ENCODE results near the gene TENT5C.

TENT5C gene

DNA sequence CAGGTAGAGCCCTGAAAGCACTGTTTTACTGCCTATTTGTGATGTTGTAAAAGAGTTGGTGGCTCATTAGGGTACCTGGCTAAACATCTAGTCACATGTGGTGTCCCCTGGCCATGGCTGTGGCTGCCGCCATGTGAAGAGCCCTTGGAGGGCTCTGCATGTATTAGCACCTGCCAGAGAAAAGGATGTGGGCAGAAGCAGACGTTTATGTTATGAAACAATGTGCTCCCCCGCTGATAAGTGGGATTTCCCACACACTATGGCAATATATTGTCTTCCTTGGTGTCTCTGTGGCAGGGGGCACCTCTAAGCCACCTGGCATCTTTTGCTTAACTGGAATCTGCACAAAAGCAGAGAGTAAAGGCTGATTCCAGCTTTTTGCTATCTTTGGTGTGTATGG is 9.6 kb downstream of the TENT5C start:
- no peak for DNase-seq

DNA sequence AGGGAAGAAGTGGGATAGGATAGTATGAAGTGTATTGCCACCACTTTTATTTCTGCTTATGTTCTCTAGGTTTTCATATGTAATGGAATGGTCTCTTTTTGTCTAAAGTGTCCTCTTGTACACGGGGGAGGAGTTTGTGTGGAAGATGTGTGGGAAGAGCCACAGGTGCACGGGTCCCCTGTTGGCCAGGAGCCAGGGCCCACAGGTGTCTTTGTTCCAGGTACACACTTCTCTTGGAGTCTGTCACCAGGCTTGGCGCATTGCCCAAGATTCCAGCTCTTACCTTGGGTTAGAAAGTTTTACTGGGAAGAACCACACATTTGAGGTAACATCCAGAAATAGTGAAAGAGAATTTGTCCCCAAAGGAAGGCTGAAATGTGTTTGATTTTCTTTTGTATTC is 10.5 kb downstream of the TENT5C start:
- DNase-seq = no peak

DNA sequence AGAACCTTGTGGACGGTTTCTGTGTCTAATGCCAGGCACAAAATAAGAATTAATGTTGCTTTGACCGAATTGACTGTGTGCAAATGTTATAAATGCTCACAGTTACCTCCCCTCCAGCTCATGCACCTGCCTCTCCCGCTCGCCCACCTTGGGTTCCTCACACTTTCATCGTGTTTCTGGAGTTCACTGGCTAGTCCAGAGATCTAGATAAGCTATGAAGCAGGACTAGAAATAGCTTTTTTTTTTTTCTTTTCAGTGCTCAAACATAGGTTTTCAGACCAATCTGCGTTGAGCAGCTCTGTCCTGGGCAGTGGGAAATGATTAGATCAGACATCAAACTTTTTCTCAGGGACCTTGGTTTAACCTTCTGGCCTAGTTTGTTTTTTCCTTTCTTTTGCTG is 11.1 kb downstream of the TENT5C start:
- DNase-seq = no peak

DNA sequence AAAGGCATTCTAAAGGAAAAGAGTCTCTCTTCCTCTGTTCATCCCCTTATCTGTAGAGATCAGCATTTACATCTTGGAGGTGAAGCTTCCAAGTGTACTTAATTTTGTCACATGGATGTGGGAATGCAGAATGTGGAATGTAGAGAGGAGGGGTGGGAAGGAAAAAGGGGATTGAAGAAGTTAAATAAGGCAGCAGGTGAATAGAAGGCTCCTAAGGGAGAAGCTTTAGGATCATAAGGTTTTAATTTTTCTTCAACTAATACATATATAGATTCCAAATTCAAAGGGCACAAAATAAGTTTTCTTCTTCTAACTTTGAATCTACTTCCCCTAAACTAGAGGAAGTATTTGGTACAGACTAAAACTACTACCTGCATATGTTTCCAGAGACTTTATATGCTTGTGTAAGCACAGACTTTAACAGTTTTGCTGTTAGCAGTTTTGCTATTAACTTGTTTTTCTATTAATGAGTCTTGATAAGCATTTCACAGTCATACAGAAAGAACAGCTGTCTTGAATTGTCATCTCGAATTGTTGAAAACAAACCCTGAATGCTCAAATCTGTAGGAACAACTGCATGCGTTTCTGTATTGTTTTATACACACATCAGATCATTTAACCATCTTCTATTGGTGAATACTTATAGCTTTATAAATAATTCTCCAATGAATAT is 12.7 kb downstream of the TENT5C start:
- no peak for DNase-seq

DNA sequence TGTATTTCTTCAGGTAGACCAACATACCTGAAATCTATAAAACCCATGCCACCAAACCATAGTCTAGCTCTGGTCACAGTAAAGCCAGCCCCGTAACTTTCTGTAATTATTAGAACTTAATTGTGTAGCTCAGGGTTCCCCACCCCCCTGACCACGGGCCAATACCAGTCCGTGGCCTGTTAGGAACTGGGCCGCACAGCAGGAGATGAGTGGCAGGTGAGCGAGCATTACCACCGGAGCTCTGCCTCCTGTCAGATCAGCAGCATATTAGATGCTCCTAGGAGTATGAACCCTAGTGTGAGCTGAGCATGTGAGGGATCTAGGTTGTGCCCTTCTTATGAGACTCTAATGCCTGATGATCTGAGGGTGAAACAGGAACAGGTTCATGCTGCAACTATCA is 14.6 kb downstream of the TENT5C start:
- no peak for DNase-seq

DNA sequence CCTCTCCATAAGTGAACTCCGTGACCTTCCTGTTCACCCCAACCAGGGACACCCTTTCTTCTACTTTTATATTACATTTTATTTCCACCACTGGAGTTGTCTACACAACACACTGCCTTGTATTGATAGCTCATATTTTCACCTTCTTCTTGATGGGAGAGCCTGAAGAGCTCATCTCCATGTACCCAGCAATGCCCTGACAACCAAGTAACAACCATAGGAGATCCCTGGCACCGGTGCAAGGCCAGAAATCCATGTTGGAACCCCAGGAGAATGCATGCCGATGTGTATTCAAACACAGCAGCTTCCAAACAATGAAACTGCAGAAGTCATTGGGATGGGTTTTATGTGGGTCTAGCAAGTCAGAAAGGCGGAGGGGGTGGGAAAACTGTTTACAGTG is 15.5 kb downstream of the TENT5C start:
- DNase-seq = no peak

DNA sequence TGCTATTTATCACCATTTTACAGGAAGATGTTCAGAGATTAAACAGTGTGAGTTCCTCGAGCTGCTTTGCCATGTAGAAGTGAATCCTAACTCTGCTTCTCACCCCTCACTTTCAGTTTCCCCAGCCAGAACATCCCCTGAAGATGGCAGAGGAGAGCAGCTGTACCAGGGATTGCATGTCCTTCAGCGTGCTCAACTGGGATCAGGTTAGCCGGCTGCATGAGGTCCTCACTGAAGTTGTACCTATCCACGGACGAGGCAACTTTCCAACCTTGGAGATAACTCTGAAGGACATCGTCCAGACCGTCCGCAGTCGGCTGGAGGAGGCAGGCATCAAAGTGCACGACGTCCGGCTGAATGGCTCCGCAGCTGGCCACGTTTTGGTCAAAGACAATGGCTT is 16.9 kb downstream of the TENT5C start:
- no peak for DNase-seq

DNA sequence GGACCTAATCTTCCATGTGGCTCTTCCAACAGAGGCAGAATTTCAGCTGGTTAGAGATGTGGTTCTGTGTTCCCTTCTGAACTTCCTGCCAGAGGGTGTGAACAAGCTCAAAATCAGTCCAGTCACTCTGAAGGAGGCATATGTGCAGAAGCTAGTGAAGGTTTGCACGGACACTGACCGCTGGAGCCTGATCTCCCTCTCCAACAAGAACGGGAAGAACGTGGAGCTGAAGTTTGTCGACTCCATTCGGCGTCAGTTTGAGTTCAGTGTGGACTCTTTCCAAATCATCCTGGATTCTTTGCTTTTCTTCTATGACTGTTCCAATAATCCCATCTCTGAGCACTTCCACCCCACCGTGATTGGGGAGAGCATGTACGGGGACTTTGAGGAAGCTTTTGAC is 17.3 kb downstream of the TENT5C start:
- no peak for DNase-seq

DNA sequence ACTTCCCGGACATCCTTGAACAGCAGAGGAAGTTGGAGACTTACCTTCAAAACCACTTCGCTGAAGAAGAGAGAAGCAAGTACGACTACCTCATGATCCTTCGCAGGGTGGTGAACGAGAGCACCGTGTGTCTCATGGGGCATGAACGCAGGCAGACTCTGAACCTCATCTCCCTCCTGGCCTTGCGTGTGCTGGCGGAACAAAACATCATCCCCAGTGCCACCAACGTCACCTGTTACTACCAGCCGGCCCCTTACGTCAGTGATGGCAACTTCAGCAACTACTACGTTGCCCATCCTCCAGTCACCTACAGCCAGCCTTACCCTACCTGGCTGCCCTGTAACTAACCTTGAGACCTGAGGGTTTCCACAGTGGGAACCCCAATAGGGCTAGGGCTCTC is 17.9 kb downstream of the TENT5C start:
- DNase-seq = no peak

DNA sequence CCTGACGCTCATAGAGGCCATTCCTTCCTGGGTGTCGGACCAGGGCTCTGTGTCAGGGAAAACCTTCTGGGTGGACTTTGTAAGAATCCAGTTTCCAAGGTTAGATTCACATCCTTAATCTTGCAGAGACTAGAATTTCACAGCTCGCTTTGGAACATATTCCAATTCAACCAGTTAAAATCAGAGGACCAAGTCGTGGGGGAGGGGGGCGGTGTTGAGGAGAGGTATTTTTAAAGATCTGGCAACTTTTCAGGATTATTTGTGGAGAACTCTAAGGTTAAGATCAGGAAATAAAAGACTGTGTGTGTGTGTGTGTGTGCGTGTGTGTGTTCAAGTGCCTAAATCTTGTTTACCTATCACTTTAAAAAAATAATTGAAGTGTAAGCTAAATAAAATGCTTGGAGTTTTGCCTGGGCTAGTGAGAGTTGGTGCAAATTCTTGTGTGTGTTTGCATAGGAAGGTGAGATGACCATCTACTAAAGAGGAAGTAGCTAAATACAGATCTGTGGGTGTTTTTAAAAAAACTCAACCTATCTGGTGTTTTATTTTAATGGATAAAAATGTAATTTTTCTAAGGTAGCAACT is 21.8 kb downstream of the TENT5C start:
- DNase-seq = no peak

DNA sequence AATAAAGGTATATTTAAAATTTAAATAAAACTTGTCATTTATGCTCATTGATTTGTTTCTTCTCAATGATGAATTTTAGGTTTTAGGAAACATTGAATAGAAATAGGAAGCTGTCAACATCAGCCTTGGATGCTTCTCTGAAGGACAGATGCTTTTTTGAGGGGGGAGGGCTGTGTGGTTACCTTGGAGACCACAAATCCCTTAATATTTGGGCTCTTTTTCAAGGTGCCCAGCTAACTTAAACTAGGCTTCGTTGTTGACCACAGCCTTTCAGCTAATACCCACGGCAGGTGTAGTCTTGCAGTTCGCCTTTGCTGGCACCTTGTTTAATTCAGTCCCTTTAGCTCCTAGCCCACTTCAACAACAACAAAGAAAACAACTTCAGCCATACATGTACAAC is 22.5 kb downstream of the TENT5C start:
- DNase-seq = no peak

DNA sequence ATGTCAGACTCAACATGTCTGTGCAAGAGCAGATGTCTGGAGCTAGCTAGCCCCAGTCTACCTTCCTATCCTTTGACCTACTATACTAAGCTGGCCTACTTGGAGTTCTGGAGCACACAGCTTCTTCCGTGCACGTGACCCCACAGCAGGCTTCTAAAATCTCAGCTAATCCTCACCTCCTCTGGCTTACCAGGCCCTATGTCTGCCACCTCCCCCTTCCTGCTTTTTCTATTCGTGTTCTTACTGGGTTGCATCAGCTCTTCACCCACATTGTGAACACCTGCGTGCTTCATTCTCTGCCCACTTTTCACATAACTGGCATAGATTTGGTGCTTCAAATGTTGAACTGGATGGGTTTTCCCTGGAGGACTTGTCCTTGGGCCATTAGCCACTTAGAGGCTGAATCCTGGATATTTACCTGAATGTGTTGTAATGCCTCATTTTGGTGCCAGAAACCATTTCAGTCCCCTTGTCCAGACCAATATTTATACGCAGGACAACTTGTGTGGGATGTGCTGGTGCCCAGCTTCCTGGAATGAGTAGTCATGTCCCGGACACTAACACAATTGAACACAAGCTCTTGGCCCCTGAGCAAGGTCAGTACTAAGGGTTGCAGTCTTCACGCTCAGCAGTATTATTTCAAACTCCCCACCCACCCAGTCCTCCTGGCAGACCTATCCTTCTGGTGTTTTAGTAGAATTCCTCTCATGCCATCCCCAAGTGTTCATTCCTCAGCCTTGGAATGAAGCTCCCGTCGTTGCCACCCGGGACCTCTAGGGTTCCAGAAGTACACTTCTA is 24.0 kb downstream of the TENT5C start:
- no peak for DNase-seq

DNA sequence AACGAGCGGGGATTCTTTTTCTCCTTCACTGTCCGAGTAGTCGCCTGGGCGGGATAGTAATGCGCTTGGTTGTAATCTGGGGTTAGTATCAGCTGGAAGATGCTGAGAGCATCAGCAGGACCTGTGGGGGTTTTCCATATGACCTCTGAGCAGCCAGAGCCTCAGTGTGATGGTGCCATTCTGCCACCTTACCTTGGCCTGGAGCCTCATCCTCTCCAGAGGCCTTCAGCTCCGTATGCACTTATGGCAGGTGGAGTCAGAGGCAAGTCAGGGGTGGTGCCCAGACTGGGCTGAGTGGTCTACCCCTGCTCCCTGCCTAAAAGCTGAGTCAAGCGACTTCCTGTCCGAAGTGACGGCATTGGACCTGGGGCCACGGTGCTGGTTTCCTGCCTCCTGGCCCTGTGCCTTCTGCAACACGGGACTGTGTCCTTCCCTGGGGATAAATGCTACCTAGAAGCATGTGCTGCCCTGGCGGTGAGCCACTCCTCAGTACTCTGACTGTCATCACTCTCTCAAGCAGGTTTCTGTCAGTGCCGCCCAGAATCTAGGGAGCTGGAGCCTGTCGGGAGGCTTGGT is 24.7 kb downstream of the TENT5C start:
- DNase-seq = no peak

DNA sequence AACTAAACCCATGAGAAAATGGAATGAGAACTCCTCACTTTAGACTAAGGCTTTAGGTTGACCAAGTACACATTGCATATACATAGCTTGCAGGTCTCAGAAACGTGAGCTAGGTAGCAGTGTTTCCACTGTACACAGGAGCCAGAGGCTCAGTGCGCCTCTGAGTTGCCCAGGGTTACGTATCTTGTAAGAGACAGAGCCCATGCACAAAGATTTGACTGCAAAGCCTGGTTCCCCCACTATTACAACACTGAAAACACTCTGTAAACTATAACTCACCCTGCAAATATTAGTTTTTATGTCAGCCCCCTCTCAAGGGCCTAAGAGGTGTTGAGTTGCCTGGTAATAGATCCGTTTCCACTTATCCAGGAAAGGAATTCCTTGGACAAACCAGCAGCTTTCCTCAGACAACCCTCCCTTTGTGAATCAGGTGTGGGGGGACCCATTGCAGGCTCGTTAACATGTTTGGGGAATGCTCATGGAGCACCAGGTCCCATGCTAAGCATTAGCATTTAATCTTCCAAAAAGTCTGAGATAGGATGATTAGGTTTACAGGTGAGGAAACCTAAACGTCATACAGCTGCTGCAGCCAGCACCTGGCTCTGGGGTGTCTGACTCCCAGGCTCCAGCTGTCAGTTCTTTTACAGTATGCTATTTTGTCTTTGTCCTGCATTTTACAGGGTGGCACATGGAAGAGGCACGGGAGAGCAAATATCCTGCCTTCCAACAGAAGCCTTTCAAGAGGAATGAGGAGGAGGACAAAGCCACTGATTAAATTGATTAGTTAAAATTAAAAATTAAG is 25.7 kb downstream of the TENT5C start:
- DNase-seq = no peak

DNA sequence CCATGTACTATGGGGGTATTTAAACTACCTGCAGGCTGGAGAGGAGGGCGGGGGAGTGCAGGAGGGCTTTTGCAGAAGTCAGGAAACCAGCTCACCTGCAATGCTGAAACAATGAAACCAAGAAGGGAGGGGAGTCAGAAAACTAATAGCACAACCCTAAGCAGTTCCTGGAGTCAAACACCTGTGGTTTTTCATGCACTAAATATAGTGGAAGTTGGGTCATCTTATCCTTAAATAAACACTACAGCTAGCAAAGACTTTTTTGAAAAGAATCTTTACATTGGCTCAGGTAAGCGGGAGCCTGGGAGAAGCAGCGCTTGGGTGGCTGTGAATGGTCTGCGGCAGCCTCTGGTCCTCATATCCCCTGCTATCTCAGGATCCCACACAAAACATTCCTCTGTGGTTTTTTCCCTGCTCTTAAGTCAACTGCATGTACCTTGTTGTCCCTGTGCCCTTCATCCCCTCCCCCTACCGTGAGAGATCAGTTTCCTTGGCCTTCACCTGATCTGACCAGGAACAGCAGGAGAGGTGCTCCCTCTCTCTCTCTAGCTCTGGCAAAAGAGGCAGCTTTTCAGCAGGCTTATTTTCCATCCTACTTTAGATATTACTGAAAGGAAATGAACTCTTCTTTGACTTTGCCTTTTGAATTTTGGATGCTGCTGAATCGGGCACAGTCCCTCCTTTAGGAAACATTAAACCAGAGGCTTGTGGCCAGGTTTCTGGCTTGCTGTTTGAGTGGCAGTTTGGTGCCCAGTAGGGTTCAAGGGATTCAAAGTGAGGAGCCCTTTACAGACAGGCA is 26.6 kb downstream of the TENT5C start:
- DNase-seq = no peak

DNA sequence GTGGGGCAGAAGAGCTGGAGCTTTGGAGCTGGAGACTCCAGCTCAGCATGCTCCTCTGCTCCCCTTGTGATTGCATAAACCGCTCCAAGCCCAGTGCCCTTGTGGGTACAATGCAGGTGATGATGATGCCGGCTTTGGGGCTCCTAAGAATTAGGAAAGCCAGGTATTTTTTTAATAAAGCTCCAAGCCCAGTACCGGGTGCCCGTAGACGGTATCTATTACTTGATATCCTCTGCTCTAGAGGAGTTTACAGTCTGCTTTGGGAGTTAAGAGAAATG is 27.2 kb downstream of the TENT5C start:
- no peak for DNase-seq

DNA sequence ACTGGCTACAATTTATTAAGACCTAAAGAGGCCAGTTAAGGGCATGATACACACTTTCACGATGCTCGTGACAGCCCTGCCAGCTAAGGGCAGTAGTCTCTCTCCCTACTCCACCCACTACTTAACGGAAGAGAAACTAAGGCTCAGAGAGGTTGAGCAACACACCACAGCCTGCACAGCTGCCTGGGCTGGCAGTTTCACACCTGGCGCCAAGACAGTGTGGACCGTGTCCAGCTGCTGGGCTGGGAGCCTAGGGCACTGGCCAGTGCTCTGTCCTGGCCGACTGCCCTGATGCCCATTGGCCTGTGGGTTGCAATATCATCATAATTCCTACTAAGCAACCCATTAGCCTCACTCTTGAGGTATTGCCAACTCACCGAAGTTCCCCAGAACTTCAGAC is 27.6 kb downstream of the TENT5C start:
- DNase-seq = no peak

DNA sequence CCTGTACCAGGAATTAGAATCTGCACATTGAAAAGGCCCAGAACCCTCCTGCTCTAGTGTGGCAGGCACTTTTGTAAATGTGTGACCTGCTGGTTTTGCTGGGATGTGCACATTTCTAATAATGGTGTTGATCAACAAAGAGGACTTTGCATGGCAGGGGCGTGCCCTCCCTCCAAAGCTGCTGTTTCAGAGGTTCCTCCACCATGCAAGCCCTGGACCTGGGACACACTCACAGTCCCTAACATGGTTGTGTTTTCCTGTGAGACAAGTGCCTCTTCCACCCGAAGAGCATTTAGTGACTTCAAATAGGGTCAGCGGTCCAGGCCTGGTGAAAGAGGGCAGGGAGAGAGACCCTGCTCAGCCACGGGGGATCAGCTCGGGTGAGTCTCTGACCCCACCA is 28.1 kb downstream of the TENT5C start:
- no peak for DNase-seq

DNA sequence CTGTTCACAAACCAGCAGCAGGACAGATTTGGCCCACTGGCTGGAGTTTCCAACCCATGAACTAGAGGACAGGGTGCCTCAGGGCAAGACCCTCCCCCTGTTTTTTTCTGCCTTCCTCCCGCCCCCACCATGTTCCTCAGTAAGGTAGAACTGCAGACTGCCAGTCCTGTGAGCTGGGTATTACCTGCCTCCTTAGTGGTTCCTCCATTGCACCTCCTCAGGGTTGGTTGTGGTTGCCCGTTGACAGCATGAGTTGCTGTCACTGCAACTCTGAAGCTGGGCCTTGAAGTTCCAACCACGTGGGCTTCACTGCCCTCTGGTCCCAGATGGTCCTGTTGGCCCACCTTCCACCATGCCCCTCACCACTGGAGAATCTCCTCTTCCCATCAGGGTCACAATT is 28.8 kb downstream of the TENT5C start:
- DNase-seq = no peak

DNA sequence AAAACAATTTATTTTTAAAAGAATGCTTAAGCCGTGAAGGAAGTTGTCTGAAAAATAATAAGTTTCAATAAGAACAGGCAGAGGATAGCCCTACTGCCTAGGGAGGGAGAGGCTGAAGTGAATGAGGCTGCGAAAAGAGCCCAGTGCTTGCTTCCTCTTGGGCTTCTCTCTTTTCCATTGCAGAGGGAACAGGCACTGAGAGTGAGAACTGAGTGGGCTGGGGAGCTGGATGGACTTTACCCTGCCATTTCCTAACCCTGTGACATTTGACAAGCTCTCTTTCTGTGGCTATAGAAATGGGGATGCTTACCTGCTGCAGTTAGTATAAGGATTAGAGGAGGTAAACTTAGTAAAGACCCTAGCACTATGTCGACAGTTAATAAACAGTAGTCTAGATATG is 30.0 kb downstream of the TENT5C start:
- DNase-seq = no peak

DNA sequence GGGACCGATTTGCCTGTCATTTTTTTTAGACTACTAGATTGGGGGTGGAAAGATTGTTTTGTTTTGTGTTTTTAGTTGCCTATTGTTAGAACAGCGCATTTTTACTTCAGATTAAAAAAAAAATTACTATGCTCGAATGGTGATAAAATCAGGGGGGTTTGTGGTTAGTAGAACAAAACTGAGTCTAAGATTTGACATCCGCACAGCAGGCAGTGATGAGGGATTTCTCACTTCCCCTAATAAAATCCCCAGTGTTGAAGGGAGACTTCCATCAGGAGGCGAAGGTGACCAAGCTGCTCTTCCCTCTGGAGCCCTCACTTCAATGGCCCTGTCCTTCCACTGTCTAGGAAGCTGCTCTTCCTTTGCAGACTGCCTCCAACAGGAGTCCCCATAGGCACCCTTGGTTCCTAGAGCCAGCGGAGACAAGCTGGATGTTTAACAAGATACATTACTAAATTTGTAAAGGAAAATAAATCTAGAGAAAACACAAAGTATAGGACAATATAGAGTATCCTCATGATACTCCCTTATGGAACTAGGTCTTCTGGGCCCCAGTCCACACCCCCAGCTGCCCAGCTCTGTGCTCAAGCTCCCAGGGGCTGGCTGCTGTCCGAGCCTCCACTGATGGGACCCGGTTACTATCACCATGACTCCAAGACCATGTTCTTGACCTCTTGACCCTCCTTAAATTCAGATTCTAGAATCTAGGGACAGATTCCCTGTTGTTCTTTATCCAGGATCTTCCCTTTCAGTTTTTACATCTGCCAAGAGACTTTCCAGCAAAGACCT is 31.0 kb downstream of the TENT5C start:
- no peak for DNase-seq

DNA sequence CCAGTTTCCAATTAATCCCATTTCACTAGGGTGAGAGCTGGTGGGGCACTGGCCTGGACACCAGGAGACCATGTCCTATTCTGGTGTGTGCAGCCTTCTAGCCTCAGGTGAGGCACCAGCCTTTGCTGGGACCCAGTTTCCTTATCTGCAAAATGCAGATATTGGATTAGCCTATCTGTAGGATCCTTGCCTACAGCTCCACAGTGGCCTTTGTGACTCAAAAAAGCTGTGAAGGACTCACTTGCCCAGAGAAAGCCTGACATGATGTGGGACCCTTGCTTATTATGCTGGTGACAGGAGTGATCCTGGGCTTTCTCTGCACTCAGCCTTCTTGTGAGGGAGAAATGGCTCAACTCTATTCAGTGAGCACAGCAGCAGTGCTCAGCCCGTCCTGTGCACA is 32.3 kb downstream of the TENT5C start:
- no peak for DNase-seq

Measured in left hindlimb (tissue), 1 donor.